Activated CD4-positive, alpha-beta T cell treated with anti-CD3 and anti-CD28 coated beads, Interleukin-2, Interleukin-6, amounts not matched to agents 100 ng/mL and 50 ng/mL, durations not matched to agents 16 hours and 8 hours (primary cell): Measurements from ENCODE around the gene IPO13.

ENCODE experiments used
- DNase-seq: peaks from one replicate; pipeline ENCODE4 v3.0.0-alpha.2; 2020

The IPO13 gene

DNA sequence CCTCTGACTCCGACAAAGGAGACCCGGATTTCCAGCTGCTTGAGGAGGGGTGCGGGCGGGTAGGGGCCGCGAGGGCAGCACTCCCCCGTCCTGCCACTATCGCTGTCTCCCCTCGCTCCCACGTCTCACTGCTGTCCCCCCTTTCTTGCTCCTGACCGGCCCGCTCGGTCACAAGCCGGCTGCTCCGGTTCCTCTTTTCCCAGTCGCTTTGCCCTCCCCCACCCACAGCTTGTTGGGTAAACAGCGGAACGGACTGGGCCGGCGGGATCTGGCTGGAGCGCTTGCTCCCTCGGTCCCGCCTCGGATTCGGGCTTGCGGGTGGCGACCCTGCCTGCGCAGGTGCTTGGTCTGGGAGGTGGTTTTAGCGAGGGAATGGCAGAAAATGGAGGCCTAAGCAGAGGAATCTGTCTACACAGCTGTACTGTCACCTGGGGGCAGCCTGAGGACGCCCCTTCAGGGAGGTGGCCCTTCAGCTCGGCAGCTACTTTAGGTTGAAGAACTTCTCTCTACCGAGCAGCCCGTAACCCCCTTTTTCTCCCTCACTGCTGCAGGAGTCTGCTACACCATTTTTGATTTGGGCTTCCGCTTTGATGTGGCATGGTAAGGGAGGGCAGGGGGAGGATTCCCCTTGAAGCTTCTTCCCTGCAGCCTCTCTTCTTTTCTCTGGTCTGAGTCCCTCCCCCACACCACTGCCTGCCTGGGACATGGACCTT lies 28.7 kb downstream of the IPO13 start:
- DNase-seq: peak; percentile 33

DNA sequence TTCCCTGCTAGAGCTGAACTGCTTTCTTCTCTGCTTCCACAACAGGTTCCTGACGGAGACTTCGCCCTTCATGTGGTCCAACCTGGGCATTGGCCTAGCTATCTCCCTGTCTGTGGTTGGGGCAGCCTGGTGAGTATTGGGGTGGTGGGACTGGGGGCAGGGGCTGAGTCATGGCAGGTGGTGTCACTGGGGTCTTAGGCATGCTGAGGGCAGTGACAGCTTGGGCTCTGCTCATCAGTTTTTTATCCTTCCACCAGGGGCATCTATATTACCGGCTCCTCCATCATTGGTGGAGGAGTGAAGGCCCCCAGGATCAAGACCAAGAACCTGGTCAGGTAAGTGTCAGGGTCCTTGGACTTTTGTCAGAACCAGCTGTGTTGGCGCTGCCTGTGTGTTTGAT lies 29.3 kb downstream of the IPO13 start:
- no peak for DNase-seq

DNA sequence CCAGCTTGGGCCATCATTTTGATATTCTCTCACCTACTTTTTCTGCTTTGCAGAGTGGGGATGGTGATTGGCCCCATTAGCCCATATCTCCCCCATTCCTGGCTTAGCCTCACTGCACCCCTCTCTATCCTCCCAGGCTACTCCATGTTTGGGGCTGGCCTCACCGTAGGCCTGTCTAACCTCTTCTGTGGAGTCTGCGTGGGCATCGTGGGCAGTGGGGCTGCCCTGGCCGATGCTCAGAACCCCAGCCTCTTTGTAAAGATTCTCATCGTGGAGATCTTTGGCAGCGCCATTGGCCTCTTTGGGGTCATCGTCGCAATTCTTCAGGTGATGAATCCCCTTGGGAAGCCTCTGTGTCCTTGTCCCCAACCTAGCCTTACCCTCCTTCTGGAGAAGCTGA lies 30.1 kb downstream of the IPO13 start:
- DNase-seq: no peak

DNA sequence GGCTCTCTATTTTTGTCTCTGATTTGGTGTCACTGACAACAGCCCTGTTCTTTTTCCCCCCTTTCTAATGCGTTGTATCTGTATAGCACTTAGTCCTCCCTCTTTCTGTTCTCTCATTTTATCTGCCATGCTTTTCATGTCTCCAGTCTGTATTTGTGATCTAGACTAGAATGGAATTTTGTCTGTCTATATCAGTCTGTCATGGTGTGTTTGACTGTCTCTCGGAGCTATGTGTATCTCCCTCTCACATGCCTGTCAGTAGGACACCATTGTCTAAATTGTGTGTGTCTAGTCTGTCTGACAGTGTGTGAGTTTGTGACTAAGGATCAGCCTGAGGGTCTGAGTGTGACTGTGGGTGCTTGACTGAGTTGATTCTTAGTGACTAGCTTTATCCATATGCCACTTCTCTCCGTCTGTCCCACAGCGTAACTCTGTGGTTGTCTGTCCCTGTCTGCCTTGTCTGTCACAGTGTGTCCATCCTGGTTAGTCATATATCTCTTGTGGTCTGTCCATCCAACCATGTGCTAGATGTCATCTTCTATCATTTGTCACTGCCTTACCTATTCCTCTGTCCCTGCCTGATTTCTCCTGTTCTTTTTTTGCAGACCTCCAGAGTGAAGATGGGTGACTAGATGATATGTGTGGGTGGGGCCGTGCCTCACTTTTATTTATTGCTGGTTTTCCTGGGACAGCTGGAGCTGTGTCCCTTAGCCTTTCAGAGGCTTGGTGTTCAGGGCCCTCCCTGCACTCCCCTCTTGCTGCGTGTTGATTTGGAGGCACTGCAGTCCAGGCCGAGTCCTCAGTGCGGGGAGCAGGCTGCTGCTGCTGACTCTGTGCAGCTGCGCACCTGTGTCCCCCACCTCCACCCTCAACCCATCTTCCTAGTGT lies 30.9 kb downstream of the IPO13 start:
- DNase-seq: no peak

DNA sequence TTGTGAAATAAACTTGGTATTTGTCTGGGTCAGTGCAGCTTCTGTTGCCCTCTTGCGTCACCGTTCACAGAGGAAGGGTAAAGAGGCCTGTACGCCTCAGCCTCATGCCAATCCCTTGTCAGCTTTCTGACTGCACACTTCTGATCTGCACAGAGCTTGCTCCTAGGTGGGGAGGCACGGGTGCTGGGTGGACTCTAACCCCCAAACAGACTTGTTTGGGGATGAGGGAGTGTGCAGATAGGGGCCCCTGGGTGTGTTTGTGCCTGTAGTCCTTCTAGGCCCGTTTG lies 31.5 kb downstream of the IPO13 start:
- no peak for DNase-seq

DNA sequence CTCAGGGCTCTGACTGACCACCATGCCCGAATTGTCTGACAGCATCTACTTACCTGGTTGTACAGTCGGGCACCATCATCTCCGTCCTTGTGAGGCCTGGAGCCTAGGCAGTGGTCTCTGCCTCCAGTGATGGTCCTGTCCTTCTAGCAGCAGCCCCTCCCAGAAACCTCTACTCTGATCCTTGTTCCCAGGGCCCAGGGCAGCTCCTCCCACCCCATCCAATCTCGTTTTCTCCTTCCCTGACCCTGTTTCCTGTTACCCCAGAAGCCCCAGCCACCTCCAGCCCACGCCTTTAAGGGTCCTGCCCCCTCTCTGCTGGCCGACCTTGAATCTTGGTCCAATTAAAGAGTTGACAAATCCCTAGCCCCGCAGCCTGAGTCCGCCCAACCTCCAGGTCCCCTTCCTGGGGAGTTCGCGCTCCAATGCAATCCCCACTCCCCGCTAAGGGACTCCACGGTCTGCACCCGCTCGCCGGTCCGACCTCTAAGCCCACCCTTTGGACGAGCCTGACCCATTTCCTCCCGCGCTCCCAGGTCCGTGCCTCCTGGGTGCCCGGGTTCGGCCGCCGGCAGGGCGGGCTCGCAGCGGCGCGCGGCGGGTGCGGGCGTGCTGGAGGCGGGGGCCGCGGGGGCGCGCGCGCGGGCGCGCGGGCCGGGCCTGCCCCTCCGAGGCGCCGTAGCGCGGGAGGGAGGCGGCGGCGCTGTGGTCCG lies 32.0 kb downstream of the IPO13 start, which contains the start of gene B4GALT2:
Gene B4GALT2, plus strand, starts transcription at position 660 of the 710 bp plus-strand sequence. CDS start 1,951 bp downstream, outside the sequence.
- DNase-seq: peak; percentile 67

DNA sequence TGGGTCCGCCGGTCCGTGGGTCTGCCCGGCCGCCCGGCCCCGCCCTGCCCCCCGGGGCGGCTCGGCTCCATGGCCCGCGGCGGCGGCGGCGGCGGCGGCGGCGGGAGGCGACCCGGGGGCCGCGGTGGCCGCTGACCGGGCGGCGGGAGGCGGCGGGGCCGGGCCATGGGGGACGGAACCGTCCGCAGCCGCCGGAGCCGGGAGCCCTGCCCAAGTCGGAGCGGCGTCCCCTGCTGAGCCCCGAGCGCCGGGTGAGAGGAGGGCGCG lies 32.4 kb downstream of the IPO13 start:
- no peak for DNase-seq

DNA sequence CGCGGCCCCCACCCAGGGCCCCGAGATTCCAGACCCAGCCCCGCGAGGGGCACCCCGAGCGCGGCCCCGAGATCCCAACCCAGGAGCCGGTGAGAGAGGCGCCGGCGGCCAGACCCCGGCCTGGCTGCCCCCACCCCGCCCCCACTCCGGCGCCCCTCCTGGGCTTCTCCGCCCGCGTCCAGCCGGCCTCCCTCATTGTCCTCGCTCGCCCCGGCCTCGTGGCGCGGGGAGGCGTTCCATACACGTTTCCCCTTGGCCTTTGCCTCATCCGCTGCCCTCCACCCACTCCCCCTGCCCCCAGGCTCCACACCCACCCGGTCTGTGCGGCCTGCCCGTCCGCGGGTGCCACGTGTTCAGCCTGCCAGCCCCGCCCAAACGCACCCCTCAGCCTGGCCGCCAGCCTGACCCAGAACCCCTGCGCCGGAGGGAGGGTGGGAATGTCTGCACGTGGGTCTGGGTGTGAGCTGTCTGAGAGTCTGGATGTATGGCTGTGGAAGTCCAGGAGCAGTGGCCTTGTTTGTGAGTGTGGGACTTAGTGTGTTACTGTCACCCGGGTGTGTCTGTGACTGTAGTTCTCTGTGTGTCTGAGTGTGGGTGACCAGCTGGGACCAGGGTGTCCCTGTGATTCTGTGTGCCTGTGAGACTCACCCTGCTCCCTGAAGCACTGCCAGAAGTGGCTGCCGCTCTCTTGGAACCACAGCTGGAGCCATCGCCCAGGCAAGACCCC lies 32.9 kb downstream of the IPO13 start:
- peak; percentile 73 for DNase-seq

DNA sequence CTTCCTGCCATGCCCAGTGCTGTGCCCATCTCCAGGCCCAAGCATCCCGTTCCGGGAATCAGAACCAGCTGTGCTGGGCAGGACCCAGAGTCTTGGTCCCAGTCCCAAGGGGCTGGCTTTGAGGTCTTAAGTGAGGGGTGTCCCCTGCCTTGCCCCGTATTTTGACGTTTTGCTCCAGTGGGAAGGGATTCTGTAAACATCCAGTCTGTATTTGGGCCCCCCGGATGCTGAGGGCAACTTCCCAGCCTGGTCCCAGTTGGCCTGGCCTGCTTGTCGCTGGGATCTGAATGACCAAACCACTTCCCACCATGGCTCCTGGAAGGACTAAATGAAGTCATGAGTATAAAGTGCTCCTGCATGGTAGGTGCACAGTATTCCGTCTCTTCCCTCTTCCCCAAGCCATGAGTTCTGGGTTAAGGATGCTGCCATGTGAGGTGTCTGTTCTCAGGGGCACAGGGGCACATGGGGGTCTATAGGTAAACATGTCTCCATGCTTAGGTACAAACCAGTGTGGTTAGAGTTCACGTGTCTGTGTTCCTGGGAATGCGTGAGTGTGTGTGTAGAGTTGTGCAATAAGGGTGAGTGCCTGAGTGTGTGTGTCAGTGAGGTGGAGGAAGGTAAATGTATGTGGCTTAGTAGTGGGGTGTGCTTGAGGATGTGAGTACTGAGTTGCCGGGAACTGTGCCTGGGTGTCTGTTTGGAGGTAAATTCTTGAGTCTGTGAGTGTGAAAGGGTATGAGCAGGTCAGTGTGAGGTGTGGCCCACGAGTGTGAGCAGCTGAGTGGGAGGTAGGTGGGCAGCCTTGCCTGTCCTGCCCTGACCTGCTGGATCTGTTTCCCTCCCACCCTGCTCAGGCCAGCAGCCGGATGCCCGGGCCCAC lies 33.7 kb downstream of the IPO13 start:
- no peak for DNase-seq

DNA sequence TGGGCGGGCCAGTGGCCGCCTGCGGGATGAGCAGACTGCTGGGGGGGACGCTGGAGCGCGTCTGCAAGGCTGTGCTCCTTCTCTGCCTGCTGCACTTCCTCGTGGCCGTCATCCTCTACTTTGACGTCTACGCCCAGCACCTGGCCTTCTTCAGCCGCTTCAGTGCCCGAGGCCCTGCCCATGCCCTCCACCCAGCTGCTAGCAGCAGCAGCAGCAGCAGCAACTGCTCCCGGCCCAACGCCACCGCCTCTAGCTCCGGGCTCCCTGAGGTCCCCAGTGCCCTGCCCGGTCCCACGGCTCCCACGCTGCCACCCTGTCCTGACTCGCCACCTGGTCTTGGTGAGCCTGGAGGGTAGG lies 34.4 kb downstream of the IPO13 start:
- no peak for DNase-seq

DNA sequence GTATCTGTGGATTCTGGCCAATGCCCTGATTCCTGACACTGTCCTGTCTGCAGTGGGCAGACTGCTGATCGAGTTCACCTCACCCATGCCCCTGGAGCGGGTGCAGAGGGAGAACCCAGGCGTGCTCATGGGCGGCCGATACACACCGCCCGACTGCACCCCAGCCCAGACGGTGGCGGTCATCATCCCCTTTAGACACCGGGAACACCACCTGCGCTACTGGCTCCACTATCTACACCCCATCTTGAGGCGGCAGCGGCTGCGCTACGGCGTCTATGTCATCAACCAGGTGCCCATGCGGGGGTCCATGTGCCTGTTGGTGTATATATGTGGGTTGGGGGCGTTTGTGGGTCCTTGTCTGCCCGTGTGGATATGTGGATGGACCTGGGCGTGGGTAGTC lies 34.9 kb downstream of the IPO13 start:
- DNase-seq: no peak

DNA sequence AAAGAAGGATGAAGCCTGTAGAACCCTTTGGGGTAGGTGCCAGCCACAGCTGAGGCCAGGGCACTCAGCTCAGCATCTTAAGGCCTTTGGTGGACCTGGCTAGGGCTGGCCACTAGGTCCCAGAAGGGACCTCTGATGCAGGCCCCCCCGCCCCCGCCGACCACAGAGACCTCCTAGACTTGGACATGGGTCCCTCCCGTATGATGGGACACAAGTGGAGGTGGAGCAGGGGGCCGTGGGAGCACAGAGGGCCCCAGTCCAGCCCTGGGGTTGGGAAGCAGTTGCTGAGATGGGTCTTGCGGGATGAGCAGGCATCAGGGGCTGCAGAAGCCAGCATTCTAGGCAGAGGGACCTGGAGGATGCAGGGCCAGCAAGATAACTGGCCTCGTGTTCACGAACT lies 35.5 kb downstream of the IPO13 start:
- DNase-seq: no peak

DNA sequence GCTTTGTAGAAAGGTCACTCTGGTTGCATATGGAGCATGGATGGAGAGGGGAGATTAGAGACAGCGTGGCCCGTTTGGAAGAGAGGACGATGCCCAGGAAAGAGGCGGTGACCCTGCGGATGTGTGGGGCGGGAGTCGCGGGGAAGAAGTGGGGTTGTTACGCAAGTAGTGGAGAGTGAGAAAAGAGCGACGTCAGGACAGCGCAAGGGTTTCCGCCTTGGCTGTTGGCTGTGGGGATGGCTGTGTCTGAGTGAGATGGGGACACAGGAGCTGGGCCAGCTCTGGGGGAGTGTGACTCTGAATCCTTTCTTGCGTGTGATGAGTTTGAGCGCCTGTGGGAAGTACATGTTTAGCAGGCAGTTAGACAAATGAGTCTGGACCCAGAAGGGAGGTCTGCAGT lies 36.1 kb downstream of the IPO13 start:
- no peak for DNase-seq

DNA sequence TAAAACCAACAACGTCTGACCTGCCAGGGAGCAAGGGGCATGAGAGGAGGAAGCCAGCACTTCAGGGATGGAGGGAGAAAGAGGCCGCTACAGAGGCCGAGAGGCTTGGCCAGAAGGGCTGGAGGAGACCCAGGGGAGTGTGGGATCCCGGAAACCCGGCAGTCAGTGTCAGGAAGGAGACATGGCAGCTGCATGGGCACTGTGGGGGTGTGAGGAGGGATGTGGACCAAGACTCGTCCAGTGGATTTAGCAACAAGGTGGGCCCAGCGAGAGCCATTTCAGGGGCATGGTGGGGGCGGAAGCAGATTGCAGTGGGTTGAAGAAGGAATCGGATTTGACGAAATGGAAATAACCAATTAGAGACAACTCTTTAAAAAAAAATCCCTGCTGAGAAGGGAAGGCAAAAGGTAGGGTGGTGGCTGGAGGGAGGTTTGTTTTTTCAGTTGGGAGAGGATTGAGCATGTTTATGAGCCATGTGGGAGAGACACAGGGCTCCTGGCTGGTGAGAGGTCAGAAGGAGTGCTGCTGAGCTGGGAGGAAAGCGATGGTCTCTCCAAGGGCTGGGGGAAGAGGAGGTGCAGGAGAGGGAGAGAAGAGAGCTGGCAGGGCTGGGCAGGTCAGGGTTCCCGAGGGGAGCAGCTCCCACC lies 36.6 kb downstream of the IPO13 start:
- no peak for DNase-seq

DNA sequence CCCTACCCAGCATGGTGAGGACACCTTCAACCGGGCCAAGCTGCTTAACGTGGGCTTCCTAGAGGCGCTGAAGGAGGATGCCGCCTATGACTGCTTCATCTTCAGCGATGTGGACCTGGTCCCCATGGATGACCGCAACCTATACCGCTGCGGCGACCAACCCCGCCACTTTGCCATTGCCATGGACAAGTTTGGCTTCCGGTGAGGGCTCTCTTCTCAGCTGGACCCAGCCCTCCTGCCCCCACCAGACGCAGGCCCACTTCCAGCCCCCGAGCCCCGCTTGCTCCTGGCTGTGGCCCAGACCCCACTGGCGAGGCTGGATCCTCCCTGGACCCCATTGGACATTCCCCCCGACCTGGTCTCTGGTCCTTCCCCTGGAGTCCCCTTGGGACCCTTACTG lies 38.1 kb downstream of the IPO13 start:
- no peak for DNase-seq

DNA sequence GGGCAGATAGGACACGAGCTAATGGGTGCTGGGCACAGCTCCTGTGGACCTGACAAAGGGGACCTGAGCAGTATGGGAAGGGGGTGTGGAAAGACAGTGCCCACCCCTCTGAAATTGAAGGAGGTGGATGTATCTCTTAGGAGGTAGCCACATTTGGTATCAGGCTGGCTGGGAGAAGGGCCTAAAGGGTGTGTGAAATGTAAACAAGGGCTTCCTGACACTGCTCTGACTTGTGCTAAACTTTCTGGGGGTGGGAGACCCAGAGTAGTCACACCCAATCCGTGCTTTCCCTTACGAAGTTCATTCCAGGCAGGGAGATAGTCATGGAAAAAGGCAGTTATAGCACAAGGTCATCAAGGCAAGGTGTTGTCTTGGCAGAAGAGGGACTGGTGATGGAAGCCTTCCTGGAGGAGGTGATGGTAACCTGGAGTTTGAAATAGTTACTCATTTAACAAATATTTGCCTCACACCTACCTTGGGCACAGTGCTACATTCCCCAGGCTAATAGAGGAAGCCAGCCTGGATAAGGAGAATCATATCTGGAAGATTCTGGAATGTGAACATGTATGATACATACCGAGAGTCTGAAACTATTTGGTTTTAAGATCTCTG lies 39.3 kb downstream of the IPO13 start:
- DNase-seq: no peak

DNA sequence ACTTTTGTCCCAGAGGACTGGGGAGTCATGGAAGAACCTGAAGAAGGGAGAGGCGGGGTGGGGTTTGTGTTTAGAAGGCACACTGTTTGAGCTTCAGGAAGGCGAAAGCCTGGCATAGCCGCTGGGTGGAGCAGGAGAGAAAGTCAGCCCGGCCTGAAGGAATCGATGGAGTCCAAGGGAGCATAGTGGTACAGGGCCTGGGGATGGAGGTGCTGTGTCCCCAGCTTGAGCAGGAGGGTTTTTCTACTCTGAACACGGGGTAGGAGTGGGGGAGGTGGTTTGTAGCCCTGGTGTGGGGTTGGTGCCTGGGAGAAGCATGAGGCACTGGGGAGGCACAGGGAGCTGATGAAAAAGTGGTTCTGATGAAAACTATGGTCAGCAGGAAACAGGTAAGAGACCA lies 40.0 kb downstream of the IPO13 start:
- no peak for DNase-seq

DNA sequence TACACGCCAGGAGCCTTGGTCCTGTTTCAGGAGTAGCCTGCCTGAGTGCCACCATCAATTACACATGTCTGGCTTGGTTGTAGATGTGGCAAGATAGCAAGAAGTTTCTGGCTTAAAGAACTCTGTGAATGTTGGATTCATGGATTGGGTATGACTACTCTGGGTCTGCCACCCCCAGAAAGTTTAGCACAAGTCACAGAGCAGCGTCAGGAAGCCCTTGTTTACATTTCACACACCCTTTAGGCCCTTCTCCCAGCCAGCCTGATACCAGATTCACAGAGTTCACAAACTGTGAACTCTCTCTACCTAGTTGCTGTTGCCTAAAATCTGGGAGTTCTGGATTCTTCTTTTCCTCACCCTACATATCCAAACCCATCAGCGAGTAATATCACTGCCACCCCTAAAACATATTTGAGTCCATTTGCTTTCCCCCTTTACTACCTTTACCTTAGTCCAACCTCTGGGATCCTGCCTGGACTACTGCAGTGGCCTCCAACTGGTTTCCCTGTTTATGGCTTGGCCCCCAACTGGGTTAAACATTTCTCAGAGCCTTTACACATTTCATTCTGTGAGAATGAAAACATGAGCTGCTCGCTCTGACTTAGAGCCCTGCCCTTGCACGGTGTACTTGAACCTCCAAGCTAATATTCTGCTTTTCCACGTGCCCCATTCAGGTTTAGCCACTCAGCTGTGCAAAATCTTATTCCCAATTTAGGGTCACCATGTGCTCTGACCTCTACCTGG lies 40.6 kb downstream of the IPO13 start:
- no peak for DNase-seq

DNA sequence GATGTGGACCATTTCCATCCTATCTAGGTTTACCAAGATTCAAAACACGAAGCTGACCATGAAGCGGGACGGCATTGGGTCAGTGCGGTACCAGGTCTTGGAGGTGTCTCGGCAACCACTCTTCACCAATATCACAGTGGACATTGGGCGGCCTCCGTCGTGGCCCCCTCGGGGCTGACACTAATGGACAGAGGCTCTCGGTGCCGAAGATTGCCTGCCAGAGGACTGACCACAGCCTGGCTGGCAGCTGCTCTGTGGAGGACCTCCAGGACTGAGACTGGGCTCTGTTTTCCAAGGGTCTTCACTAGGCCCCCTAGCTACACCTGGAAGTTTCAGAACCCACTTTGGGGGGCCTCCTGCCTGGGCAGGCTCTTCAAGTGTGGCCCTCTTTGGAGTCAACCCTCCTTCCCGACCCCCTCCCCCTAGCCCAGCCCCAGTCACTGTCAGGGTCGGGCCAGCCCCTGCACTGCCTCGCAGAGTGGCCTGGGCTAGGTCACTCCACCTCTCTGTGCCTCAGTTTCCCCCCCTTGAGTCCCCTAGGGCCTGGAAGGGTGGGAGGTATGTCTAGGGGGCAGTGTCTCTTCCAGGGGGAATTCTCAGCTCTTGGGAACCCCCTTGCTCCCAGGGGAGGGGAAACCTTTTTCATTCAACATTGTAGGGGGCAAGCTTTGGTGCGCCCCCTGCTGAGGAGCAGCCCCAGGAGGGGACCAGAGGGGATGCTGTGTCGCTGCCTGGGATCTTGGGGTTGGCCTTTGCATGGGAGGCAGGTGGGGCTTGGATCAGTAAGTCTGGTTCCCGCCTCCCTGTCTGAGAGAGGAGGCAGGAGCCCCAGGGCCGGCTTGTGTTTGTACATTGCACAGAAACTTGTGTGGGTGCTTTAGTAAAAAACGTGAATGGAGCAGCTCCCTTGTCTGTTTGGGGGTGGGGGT lies 43.8 kb downstream of the IPO13 start:
- no peak for DNase-seq

DNA sequence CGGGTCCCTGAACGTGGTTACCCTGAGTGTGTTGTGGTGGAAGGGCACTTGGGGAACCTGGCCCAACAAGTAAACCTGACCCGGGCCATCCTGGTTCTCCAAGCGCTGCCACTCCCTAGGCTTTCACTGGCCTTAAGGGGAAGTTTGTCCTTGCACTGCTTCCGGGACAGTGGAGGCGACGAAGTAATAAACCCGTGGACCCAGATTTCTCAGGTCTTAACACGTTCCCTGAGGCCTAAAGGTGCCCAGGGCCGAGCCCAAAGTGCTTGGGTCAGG lies 44.4 kb downstream of the IPO13 start:
- no peak for DNase-seq
